ENCODE measurements around the gene SLC44A5. TPM values are rescaled to one million over a fixed set of nuclear protein-coding genes. Genes with fewer than 3 reads are reported as not detected.

SLC44A5 gene
- total and polyA plus RNA-seq, 7 donors = 0.01 to 7.5 (median 0.49) TPM

DNA sequence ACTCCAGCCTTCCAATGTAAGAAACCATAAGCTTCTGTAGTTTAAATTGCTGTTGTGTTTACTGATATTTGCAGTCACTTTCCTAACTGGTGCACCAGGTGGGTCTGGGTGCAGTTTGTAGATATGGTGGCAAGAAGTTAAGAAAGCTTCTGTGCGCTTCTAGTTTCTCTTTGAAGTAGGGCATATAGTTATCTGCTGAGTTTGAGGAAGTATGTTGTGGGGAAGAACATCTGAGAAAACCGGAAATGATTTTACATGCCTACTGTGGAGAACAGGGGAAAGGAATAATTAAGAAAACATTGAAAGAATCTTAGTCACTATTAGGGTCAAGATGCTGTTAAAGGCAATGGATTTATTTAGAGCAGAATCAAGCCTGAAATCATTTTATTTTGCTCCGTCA is 14.9 kb upstream of the SLC44A5 start:
- Histone ChIP-seq H3K4me1 (no peaks in the 10 kb centered on the region), H3K9me3 (no peaks in the 10 kb centered on the region), H3K36me3 (ENCODE audit: insufficient read depth in 1 of 2, low read depth in 1 of 2) (no peaks in the 10 kb centered on the region), H3K4me3 (no peak overlapping the region), H3K27ac (no peak overlapping the region), H3K27me3 (ENCODE audit: insufficient read depth in 3 of 3, low read length in 2 of 3) (peaks cover 0 to 2% (median 0%) of the 10 kb centered on the region in 3 donors)
- TF ChIP-seq, protein P1, sequence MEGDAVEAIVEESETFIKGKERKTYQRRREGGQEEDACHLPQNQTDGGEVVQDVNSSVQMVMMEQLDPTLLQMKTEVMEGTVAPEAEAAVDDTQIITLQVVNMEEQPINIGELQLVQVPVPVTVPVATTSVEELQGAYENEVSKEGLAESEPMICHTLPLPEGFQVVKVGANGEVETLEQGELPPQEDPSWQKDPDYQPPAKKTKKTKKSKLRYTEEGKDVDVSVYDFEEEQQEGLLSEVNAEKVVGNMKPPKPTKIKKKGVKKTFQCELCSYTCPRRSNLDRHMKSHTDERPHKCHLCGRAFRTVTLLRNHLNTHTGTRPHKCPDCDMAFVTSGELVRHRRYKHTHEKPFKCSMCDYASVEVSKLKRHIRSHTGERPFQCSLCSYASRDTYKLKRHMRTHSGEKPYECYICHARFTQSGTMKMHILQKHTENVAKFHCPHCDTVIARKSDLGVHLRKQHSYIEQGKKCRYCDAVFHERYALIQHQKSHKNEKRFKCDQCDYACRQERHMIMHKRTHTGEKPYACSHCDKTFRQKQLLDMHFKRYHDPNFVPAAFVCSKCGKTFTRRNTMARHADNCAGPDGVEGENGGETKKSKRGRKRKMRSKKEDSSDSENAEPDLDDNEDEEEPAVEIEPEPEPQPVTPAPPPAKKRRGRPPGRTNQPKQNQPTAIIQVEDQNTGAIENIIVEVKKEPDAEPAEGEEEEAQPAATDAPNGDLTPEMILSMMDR (IDR thresholded peaks at IDR 0.05) = no peak
- WGBS, 3 donors = 69 to 82% (median 69%) methylated on average over 3 of the region's 3 CpGs
- ATAC-seq = no peak
- no peak for DNase-seq
- intact Hi-C loops (cut with DNase I) = loop anchor here in 1 of 2 donors (10.0 kb wide), 1 partner anchor 391 kb away; no protein-coding TSS in a partner anchor

DNA sequence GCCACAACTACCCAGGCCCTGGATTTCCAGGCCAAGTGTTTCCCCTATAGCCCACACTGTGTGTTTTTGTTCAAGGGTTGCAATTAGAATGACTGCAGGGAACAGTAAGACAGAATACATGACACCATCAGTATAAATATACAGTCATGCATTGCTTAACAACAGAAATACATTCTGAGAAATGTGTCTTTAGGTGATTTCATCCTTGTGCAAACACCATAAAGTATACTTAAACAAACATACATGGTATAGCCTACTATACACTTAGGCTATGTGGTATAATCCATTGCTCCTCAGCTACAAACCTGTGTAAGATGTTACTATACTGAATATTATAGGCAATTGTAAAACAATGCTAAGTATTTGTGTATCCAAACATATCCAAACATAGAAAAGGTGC is 7.5 kb upstream of the SLC44A5 start:
- H3K27me3 ChIP-seq (ENCODE audit: insufficient read depth in 3 of 3, low read length in 2 of 3) = peaks cover 2 to 29% (median 2%) of the 10 kb centered on the region in 3 donors
- no peak overlapping the region for H3K4me3 ChIP-seq
- no peaks in the 10 kb centered on the region for H3K9me3 ChIP-seq
- intact Hi-C loops (cut with DNase I) = no loop called here
- H3K4me1 ChIP-seq = peaks cover 6% of the 10 kb centered on the region
- DNase-seq (no peak), ATAC-seq (no peak)
- TF ChIP-seq, protein P1 (IDR thresholded peaks at IDR 0.05) = no peak
- H3K36me3 ChIP-seq (ENCODE audit: insufficient read depth in 1 of 2, low read depth in 1 of 2) = no peaks in the 10 kb centered on the region
- no peak overlapping the region for H3K27ac ChIP-seq

DNA sequence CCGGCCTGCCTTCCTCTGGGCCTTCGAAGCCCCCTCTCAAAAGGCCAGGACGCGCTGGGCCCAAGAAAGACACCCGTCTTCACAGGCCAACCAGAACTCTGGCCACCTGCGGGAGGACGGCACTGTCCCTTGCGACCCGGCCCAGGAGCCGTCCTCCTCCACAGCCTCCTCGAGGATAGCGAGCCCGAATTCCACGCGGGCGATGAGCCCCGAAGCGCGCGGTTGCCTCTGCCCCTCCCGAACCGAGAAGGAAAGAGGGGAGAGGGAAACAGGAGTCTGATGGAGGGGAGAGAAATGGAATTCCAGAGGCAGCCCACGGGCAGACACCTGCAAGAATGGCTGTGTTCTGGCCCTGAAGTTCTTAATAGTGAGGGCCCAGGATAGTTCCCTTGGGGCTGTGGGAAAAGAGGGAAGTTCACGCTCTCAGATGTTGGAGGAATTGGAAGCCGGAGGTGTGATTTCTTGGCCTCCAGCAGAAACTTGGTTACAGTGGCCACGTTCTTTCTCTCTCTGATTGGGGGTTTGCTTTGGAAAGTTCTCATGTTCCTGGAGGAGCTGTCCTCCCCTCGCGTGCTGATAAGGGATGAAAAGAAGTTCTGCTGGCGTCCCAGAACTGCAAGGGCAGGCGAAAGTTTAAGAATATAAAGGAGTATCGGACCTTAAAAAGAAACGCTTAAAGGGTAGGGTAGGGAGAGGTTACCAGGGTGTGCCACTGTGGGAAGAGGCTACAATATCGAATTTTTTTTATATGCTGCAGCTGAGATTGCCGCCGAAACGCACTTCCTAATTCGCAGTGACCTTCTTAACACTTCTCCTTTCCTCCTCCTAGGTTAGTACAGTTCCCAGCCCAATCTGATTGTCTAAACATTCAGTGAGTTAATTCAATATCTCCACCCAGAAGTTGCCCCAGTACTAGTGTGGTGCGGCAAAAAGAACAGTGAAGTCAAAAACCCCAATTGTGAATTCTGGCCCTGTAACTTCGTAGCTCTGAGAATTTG is 5.8 kb upstream of the SLC44A5 start:
- Histone ChIP-seq H3K4me3 (peak overlapping the region; percentile 60), H3K27me3 (ENCODE audit: insufficient read depth in 3 of 3, low read length in 2 of 3) (peaks cover 0 to 46% (median 2%) of the 10 kb centered on the region in 3 donors), H3K9me3 (no peaks in the 10 kb centered on the region), H3K4me1 (peaks cover 6% of the 10 kb centered on the region), H3K36me3 (ENCODE audit: insufficient read depth in 1 of 2, low read depth in 1 of 2) (no peaks in the 10 kb centered on the region), H3K27ac (no peak overlapping the region)
- TF ChIP-seq, protein P1 (IDR thresholded peaks at IDR 0.05) = no peak
- intact Hi-C loops (cut with DNase I) = no loop called here
- ATAC-seq (peak in 2 of 4 donors; percentile 13 to 35), DNase-seq (peak in 1 of 2 donors; percentile 49)
- WGBS, 3 donors = 4 to 5% (median 5%) methylated on average over 39 of the region's 39 CpGs

DNA sequence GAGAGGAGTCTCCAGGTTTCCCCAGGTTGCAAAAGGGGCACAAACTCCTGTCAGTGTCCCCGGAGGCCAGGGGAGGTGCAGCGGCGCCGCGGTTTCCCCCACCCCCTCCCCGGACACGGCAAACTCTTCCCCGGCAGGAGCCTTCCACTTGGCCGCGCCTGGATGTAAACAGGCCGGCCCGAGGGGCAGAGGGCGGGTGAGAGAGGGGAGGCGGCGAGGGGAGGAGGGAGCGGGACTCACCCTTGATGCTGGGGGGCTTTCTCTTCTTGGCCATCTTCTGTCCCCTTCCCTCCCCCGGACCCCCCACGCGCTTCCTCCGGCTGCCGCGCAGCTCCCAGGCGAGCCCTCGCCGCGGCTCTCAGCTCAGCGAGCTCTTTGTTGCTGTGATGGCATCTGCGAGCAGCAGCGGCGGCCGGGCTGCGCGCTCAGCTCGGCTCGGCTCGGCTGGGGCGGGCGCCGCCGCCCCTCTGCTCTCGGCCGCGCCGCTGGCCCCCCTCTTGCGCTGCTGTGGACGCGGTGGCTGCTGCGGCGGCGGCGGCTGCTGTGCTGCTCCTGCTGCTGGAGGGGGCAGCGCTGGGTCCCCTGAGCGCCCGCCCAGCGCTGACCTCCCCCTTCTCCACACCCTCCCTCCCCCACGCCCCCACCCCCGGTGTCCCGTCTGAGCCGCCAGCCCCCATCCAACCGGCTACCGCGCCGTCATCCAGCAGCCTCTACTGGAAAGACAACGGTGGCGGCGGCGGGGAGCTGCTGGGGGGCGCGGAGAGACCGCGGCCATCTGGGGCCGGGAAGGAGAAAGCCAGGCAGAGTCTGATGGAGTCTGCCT is 4.9 kb upstream of the SLC44A5 start:
- ATAC-seq (peak; percentile 39 to 78 (median 59)), DNase-seq (peak; percentile 25 to 60)
- Histone ChIP-seq H3K27me3 (ENCODE audit: insufficient read depth in 3 of 3, low read length in 2 of 3) (peaks cover 0 to 52% (median 2%) of the 10 kb centered on the region in 3 donors), H3K4me3 (peak overlapping the region; percentile 60), H3K36me3 (ENCODE audit: insufficient read depth in 1 of 2, low read depth in 1 of 2) (no peaks in the 10 kb centered on the region), H3K4me1 (peaks cover 6% of the 10 kb centered on the region), H3K27ac (no peak overlapping the region), H3K9me3 (no peaks in the 10 kb centered on the region)
- TF ChIP-seq, protein P1 (IDR thresholded peaks at IDR 0.05) = no peak
- 0 to 1% (median 1%) methylated on average over 43 to 70 of the region's 72 CpGs for WGBS, 3 donors
- intact Hi-C loops (cut with DNase I) = no loop called here
